Stimulated activated CD4-positive, alpha-beta T cell treated with anti-CD3 and anti-CD28 coated beads, TNF-alpha, amount 100 ng/mL, for 48 hours (primary cell): ENCODE data around the gene CD40LG.

Source experiments
- DNase-seq, 3 donors: peaks; one replicate each; pipeline ENCODE4 v3.0.0-alpha.2; 2020; ENCODE audit warnings: low read depth in 3 of 3

Gene CD40LG

DNA sequence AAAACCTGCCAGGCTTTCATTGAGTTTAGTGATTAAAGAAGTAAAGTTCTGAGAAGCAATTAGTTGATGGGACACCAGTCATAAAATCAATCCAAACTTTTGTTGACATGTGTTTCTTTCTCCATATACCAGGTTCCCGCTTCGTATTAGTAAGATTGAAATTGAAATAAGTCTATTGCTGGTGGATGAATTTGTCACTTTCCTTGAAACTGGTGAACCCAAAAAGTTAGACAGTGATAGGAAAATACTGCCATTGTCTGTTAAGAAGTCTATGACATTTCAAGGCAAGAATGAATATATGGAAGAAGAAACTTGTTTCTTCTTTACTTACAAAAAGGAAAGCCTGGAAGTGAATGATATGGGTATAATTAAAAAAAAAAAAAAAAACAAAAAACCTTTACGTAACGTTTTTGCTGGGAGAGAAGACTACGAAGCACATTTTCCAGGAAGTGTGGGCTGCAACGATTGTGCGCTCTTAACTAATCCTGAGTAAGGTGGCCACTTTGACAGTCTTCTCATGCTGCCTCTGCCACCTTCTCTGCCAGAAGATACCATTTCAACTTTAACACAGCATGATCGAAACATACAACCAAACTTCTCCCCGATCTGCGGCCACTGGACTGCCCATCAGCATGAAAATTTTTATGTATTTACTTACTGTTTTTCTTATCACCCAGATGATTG, at the start of gene CD40LG:
Gene CD40LG, plus strand, starts transcription at position 482 of the 684 bp plus-strand sequence. Its CDS starts 91 bp downstream, at position 573.
- no peak for DNase-seq

DNA sequence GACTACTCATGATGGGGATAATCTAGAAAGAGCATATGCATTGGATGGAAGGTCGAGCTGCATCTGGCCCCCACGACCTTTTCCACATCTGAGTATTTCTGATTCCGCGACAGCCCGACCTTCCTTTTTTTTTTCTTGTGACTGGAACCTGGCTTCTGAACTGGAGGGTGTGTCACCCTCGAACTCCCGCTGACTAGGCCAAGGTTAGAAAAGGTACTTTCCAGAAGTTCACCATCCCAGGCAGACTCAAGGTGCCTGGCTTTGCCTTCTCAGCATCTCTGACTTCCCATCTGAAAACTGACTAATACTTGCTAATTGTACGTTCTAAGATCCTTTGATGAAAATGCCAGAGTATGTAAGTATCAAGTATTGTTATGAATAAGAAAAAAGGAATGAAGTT, 49.3 kb upstream of the CD40LG start:
- DNase-seq = peak in 1 of 3 donors; percentile 35

DNA sequence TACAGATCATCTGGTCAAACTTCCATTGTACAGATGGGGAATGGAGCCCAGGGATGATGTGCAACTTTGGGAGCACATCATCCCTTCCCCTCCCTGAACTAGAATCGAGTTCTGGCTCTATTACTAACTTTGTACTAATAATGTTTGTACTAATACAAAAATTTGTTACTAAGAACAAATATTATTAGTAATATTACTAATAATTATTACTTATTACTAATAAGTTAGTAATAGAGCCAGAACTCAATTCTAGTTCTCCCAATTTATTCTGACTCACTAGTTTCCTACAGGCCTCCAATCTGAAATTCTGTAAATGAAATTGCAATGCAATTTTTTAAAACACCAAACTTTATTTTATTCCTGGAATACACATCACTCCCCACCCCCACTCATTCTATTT, 47.9 kb upstream of the CD40LG start:
- DNase-seq = no peak

DNA sequence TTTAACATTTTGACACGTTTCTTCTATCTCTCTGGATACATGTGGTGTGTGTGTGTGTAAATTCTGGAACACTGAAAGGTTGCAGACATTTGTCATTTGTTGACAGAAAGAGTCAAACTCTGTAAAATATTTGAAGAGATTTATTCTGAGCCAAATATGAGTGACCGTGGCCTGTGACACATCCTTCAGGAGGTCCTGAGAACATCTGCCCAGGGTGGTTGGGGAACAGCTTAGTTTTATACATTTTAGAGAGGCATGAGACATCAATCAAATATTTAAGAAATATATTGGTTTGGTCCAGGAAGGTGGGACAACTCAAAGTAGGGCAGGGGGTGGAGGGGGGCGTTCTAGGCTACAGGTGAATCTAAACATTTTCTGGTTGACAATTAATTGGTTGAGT, 40.7 kb upstream of the CD40LG start:
- DNase-seq = no peak

DNA sequence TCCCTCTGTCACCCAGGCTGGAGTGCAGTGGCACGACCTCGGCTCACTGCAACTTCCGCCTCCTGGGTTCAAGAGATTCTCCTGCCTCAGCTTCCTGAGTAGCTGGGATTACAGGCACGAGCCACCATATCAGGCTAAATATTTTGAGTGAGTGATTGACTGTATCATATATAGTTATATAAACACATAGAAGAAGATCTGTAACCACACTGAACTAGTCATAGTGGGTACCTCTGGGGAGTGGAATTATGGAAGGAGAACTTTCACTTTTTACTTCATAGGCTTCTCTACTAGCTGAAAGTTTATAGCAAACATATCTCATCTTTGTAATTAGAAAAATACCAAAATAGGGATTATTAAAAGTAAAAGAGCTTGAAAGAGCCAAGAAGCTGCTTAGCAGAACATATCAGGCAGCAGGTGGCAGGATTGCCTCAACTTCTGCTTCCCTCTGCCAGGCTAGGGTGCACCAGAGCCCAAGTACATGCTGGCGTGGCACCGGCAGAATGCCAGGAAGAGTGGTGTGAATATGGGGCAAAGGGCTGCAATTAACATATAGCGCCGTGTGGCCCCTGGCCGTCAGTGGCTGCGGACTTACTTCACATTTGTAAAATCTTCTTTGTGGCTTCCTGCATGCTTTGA, 39.5 kb upstream of the CD40LG start:
- no peak for DNase-seq

DNA sequence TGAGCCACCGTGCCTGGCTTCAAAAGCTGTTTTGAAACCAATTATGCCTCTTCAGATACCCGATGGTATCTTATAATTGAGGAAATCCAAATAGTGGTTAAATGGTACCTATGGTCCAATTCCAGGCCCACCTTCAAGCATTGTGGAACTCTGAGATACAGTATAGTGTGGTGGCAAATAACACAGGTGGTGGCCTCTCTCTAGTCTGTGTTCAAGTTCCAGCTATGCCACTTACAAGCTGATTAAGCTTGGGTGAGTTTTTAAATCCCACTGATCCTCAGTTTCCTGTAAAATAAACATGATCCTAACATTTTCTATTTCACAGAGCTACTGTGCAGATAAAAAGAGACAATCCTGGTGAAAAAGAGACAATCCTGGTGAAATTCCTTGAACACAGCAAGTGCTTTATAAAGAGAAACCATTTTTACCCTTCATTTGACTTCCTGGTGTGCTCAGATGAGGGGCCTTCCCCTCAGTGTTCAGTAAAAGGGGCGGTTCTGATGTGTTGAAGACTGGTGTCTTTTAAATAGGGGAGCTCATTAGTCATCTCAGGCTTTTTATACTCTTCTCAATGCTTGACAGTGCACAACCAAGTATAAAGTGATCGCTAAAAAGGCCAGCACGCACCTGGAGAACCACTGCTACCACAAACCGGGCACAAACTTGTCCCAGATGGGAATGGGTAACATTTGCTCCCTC, 30.8 kb upstream of the CD40LG start:
- no peak for DNase-seq

DNA sequence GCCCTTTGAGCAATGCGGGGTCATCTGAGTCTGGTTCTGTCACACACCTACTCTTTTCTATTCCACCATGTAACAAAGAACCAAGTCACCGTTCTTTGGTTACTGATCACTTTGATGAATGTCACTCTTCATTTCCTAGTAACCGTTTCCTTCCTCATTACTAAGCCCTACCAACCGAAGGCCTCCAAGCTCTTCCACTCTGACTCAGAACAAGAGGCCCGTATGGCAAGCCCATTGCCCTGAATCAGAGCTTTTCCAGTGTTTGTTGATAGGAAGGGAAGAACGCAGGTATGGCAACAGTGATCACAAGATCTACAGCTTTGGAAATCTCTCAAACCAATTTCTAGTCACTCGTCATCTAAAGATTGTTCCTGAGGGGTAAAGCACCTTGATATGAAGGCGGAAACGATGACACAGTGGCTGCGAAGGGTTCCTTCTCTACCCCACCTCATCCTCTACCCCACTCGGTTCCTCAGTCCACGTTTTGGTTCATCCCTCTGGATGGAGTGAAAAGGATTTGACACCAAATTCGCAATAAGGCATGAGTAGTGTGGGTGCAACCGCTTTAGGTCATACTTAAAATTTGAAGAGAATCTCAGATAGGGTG, 28.0 kb upstream of the CD40LG start:
- DNase-seq = peak in 1 of 3 donors; percentile 54

DNA sequence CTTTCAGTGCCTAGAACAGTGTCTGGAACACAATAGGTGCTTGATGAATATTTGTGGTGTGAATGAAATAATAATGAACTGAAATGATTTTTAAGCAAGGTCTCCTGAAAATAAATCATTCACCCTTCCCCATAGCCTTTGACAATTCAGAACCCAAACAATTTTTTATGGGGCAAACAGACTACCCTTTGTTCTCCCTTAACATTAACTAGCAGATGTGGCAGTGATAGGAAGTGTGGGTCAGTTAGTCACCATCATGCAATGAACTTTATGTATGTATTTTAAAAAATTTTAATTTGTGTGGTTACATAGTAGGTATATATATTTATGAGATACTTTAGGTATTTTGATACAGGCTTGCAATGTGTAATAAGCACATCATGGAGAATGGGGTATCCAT, 27.2 kb upstream of the CD40LG start:
- no peak for DNase-seq

DNA sequence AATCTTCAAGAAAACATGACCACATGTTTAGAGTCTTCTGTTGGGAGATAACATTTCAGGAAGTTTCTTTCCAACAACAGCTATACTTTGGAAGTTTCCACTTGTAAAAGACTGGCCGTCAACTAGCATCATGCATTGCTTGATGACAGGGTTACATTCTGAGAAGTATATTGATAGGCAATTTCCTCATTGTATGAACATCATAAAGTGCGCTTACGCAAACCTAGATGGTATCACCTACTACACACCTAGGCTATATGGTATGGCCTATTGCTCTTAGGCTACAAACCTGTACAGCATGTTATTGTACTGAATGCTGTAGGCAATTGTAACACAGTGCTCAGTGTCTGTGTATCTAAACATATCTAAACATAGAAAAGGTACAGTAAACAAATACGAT, 25.4 kb upstream of the CD40LG start:
- DNase-seq = no peak

DNA sequence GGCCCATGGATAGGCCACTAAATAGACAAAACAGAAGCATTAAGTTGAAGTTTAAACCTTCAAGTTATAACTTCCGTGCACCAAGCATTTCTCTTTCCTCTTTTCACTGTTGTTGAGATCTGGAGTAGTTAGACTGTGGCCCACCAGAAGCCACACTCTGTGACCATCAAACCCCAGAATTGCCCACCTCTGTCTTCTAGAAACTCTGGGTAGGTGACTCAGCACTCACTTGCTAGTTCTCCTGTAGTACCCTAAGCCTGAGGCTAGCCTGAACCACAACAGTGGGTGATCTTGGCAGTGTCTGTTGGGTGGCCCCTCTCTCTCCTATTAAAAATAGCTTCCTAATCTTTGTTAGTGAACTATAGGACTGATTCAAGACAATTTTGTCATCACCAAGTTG, 24.6 kb upstream of the CD40LG start:
- DNase-seq = no peak

DNA sequence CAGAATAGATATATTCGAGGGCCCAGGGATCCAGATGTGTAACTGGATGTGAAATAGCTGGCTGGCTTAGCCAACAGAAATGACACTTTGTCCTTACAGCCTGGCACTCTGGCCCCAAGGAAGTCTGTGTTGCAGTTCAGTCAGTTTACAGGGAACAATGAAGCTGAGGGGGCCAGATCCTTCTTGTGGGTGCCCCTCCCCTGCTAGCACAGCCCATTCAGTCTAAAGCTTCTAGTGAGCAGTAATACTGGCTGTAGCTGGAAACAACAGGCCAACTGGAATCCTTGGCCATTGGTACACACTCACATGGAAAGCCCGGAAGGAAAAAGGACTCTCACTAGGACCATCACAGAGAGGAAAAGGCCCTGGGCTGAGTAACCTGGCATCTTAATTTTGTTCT, 22.7 kb upstream of the CD40LG start:
- DNase-seq = no peak

DNA sequence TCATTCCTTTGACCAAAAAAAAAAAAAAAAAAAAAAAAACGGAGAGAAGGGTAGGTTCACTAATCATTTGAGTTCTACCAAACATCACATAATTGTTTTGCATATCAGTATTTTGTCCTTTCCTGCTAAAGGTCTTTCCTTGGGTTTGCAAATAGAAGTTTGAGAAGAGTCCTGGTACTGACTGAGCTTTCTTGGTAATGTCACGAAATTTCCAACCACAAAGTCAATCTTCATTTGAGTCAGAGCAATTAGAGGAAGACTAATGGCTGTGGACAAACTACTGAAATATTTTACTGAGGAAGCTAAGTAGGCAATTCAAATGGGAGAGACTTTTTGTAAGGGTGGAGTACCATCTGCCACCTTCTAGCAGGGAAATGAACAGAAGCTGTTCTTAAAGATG, 21.7 kb upstream of the CD40LG start:
- DNase-seq = no peak

DNA sequence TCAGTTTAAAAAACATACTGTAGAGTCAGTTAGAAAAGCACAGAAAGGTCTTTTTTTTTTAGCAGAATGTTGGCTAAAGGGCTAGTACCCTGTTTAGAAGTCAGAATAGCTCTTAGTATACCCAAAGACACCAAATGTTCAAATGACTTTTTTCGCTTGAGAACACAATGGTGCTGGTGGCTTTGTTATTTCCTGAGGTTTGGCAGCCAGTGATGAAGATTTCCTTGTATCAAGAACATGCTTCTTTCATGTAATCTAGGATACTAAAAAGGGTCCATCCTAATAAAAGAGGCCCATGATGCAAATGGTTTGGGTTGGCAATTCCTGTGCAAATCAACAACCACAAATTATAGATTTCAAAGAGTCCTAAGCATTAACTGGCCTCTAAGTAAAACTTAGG, 21.1 kb upstream of the CD40LG start:
- no peak for DNase-seq

DNA sequence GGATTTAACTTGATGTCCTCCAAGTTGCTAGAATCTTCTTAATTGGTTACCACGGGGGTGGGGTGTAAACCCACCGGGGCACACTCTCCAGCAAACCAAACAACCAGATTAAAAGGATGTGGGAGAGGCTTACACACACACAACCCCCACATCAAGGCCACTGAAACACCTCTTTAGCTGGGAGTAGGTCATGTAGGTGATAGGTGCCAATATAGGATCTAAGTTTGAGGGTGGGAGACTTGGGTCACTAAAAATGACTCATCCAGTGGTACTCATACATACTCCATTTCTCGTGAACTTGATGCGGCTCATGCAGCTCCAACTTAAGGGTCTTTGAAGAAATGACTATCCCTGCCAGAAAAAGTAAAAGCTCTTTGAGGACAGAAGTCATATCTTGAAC, 20.5 kb upstream of the CD40LG start:
- DNase-seq = no peak

DNA sequence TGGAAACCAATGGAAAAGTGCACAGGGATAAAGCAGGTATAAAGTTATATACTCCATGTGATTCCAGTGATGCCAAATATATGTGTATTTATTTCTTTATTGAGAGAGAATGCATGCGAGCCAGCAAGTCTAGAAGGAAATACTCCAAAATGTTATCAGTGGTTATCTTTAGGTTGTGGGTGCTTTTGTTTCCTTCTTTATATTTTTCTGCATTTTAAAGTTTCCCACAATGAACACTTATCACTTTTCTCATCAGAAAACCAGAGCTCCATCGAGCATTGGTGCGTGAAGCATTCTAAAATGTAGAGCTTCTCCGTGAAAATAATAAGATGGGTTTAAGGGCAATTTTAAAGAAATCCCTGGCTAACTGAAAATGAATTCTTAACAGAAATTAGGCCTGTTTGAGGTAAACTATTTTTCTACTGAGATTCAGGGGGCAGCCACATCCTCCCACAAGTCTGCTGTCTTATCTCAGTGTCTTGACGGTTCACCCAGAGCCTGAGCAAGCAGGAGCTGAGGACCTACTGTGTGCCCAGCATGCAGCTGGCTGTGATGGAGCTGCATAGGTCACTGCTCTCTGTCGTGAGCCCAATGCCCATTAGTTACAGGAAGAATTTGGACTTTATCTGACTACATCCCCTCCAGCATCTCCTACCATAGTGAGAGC, 18.7 kb upstream of the CD40LG start:
- no peak for DNase-seq

DNA sequence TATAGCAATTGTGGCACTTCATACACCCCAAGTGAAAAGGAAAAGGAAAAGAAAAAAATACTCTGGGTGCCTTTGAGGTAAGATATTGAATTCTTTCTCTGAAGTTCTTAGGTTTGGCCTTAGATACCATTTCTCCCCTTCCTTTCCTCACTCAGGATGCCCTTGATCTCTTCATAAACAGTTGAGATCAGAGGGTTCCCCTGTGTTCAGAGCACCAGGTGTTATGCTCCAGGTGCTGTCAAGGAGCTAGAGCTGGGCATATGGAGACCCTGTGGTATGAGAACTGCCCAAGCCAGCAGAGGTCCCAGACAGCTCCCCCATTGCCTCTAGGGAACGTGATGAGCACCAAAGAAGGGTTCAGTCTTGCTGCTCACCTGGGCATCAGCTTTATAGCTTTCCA, 17.1 kb upstream of the CD40LG start:
- no peak for DNase-seq

DNA sequence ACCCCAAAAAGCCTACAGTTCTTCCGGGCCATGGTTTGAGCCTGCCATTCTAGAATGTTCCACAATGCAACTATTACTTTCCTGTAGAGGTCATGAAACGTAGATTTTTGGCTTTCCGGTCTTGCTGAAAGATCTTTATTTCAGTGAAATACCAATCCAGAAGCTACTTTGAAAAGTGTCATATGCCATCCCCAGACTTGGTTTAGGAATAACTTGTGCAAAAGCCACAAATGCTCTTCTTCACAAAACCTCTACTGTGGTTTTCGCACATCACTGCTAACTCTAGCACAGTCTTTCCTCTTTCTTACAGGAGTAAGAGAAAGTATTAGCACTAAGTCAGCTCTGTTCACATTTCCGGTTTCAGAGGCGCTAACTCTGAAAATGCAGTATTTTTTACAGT, 12.7 kb upstream of the CD40LG start:
- no peak for DNase-seq

DNA sequence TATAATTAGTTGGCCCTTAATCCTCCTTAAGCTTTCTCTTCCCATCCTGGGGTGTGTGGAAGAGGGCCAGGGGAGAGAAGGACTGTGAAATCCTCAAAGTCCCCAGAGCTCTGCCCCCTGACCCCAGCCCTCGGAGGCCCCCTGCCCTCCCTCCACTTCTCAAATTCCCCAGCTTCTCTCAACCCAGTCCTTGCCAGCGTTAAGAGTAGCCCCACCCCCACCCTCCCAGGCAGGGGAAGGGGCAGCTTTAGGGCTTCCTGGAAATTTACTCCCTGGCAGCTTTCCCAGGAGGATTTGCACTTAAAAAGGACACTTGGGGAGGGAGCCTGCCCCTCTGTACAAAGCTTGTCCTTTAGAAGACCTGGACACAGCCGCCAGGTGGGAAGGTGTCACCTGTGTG, 11.8 kb upstream of the CD40LG start:
- no peak for DNase-seq

DNA sequence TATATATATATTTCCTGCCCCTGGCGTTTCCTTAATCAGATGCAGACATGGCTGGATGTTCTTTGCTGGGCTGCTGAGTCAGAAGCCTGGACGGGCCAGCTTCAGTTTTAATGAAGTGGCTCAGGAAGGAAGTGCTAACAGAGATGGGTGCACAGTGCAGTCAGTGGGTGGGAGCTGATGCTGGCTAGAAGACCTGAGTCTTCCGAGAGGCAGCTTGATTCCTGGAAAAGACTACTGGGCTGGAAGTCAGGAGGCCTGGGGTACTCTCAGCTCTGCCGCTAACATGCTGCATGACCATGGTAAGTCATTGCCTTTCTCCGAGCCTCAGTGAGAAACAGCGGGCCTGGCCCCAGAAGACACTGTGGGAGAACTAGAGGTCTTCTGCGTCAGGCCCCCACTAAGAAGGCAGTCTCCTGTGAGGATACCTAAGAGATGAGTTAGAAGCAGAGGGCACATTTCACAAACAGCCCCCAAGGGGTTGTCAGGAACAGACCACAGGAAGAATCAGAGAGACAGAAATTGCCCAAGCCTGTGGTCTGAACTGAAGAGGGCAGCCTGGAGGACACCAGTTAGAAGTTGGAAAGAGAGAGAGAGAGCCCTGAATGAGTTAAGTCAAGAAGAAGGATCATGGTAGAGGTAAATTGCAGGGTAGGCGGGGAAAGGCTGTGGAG, 8.3 kb upstream of the CD40LG start:
- DNase-seq = no peak

DNA sequence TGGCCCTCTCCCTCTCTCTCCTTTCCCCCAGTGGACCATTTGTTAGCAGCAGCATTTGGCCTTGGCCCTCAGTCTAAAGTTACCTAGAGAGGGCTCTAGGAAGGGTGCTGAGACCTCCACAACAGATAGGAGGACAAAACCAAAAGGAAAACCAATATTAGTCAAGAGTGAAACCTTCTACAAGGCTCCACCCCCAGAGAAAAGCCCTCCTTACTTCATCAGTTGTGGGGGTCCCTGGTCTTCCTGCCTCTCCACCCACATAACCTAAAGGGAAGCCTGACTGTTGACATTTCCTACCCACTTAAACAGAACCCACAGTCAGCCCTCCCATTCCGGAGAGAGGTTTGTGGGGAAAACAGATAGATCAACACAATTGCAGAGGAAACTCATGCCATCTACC, 4.7 kb upstream of the CD40LG start:
- no peak for DNase-seq

DNA sequence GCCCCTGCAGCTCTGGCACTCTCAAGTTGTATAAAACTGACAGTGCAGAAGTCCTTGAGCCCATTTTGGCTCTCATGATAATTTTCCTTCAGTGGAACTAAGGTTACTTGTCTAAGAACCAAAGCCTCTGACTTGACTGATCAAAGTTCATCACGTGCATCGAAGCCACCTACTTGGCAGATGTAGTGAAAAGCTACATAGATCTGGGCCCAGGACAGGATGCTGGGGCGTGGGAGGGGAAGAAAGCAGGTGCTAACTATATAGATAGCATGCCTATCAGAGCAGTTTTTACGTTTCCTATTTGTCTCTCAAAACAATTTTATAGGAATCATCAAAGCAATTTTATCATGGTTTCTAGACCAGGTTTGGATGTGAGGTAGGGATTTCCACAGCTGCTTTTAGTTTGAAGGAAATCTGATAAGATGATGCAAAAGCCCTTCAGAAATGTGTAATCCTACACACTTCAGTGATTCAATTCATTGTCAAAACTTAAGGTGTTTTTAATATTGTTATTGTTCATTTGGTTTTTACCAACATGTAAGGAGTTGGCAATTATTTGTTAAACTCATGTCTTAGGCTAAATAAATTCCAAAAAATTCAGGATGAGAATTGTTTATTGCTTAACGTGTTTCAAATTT, 1.2 kb upstream of the CD40LG start:
- peak in 2 of 3 donors; percentile 49 to 52 for DNase-seq
